Measurements from ENCODE around the gene ZNF285.
A peak's percentile ranks its signal among the peaks of the same experiment; 100 is the strongest.
"Not testable (repeated sequence)": the region's sequence is repeated elsewhere in the genome, so short reads cannot be mapped to it uniquely, and the experiment has no call there.

ZNF285 gene

DNA sequence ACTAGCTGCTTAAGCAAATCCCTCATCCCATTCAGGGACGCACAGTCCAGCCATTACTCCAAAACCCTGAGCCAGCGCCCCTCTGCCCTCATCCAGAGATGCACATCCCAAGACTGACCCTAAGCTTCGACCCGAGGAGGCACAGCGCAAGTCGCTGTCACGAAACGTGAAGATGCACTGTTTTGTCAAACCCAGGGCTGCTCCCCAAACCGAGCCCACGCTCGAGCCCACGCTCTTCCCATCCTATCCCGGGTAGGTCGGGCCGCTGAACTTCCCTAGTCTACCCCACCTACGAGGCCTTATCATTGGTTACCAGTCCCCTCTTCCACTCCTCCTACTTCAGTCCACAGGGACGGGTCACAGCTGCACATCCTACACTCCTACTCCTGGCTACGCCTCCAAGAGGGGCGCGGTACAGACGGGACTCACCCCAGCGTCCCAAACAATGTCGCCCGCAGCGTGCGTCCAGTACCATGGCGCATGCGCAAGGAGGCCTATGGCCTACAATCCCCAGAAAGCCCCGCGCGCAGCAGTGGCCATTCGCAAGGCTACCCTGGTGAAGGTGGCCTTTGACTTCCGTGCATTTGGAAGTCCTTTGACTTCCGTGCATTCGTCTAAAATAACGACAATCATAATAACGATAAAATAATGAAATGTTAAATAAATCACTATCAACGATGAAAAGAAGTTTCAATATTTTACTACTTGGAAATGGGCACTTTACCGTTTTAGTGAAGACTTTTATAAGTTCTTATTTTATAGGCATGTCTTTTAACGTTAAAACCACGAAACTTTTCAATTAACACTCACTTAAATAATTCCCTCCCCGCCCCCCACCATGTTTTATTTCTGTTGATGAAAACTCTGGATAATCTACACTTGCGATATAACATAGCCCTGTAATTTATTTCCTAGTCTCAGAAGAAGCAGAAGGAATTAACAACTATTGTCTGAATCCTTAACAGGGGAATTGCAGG is at the start of gene ZNF285:
TSS of gene ZNF285 (minus strand) at position 470 of the 977 bp plus-strand sequence. CDS start 4,395 bp downstream, outside the sequence.
- DNase-seq: no peak

DNA sequence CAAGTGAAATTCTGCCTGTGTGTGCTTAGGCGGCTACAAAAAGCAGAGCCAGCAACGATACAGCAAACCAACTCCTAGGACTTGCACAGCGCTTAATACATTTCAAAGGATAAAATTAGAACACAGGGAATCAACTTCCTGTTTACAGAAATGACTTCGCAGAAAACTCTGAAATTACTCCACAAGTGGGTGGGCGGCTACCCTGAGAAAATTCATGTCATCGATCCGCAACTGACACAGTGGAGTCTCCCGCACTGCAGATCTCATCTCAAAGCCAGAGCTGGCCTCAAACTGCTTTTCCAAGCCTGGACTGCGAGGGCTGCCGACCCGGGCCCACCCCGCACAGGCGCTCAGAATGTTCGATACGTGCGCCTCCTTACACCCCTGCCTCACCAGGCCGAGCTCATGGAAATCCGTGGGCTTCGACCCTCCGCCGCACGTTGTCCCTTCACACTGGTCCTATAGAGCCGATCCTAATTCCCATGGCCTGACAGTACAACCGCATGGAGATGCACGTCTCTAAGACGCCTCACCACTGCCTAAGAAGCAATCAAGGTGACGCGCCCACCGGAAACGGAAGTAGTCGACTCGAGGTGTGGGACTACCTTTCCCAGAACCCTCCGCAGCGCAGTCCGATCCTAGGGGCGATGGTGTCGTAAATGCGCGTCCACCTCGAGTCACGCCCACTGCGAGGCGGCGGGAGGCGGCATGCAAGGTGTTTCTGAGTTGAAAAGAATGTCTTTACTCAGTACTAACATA is 46.7 kb upstream of the ZNF285 start, which contains the start of gene ZNF229:
TSS of gene ZNF229 (minus strand) at position 557 of the 759 bp plus-strand sequence. CDS start 5,625 bp downstream, outside the sequence.
- peak; percentile 83 for DNase-seq

DNA sequence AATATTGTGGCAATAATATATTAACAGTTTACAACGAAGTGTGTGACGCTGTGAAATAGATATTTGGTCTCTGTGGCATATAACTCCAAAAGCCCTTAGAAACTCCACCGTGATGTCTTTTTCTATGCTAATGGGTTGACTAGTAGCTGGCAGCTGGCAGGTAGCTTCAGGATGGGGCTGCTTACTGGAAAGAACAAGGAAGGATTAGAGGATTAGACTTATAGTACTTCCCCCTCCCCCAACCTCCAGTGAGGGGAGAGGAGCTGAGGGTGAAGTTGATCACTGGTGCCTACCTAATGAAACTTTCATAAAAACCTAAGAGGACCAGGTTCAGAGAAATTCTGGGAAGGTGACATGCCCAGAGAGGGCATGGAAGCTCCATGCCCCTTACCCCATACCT is 37.0 kb upstream of the ZNF285 start:
- DNase-seq: no peak

DNA sequence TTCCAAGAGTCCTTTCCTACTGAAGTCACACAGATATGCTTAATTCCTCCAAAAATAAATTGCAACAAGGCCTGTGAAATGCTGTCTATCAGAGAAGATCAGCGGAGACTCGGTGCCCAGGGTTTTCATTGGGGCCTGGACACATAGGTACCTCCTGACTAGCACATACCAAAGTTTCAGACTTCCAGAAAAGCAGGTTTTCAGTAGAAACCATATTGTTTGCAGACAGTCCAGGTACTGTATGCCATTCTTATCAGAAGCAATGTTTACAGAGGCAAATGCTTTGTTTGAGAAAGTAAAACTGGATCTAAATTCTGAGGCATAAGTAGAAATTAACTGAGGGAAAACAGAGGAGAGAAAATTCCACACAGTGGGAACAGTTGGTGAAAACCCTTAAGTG is 34.0 kb upstream of the ZNF285 start:
- no peak for DNase-seq

DNA sequence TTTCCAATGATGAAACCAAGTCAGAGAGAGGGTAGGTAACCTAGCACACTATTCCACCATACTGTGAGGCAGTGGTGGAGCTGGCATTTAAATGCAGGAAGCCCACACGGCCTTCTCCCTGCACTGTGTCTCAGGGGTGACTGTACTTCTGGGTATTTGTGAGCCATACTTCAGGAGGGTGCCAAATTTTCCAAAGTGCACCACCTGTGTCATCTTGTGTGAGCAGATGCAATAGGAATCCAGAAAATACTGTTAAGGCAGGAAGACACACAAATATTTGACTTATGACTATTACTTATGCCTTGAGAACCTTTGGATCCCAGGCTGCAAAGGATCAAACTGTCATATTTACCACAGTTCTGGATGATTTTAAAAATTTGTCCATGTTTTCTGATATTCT is 29.5 kb upstream of the ZNF285 start:
- DNase-seq: no peak

DNA sequence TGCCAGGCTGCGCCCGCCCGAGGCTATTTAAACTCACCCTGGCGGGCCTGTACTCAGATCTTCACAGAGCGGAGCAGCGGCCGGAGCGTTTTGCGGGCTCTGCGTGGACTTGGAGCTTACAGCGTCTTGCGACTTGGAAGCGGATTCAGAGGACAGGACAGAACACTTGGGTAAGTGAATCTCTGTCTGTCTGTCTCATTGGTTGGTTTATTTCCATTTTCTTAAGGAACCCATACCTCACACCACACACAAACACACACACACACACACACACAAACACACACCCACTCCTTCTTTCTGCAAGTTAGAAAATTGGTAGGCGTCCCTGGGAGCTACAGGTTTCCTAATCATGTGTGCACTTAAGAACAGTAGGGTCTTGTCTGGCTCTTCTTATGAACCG is 14.1 kb upstream of the ZNF285 start:
- not testable (repeated sequence) for DNase-seq

DNA sequence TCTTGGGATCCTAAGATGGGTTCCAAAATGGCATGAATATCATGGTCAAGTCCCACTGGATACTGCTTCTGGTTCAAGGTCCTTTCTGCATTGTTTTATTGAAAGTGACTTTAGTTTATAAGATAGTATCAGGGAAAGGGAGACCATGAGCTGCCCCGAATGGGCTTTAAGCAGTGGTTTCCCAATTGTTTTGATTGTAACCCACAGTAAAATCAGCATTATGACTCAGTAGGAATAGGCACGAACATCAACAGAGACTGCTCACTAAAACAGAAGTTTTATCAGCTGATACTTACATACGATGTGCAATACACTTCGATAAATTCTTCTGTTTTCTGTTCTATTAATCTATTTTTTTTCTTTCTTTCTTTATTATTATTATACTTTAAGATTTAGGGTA is 12.1 kb downstream of the ZNF285 start:
- DNase-seq: not testable (repeated sequence)

DNA sequence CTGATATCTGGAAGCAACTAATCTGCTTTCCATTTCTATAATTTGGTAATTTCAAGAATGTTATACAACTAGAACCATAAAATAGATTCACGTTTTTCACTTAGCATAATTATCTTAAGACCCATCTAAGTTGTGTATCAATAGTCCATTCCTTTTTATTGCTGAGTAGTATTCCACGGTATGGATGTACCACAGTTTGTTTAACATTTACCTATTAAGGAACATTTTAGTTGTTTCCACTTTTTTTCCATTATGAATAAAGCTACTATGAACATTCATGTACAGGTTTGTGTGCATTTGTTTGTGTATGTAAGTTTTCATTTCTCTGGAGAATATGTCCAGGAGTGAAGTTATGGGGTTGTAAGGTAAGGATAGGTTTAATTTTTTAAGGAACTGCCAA is 26.6 kb downstream of the ZNF285 start:
- no peak for DNase-seq

DNA sequence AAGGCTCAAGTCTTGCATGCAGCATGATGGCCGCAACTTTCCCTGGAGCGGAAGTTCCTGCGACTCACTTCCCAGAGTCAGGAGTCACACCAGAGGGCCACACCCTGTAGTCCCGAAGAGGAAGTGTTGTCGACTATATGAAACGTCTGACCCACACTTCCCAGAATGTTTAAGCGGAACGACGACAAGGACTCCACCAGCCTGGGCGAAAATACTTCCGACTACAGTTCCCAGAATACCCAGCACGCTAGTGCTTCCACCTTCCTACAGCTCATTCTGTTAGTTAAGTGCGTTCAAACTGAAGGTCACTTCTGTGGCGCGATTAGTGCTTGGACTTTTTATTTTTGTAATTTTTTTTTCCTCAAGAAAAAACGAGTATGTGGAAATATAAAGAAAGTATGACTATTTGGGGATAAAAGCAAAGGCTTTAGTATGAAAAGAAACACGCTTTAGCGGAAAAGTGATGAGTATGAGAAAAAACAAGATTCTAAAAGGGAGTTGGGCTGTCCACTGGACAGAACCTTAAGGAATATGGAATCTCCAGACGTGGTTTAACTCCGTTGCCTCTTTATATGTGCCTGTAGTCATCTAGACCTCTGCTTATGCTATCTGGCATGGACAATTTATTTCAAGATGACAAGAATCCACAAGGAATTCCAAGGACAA is 29.5 kb downstream of the ZNF285 start:
- no peak for DNase-seq

DNA sequence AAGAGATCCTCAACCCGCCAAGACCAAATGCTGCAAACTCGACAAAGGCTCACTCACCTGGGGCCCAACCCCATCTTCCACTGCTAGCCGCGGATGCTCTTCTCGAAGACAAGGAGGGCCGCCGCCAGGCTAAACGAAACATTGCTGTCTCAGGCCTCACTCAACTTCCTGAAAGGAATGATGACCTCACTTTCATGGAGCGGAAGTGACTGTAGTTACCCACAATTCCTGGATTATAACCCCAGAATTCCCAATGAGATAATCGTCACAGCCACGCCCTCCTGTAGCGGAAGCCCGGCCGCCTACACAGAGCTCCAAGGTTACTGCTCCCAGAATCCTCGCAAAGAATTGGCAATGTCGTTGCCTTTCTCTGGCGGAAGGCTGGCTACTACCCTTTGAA is 34.4 kb downstream of the ZNF285 start:
- DNase-seq: no peak

DNA sequence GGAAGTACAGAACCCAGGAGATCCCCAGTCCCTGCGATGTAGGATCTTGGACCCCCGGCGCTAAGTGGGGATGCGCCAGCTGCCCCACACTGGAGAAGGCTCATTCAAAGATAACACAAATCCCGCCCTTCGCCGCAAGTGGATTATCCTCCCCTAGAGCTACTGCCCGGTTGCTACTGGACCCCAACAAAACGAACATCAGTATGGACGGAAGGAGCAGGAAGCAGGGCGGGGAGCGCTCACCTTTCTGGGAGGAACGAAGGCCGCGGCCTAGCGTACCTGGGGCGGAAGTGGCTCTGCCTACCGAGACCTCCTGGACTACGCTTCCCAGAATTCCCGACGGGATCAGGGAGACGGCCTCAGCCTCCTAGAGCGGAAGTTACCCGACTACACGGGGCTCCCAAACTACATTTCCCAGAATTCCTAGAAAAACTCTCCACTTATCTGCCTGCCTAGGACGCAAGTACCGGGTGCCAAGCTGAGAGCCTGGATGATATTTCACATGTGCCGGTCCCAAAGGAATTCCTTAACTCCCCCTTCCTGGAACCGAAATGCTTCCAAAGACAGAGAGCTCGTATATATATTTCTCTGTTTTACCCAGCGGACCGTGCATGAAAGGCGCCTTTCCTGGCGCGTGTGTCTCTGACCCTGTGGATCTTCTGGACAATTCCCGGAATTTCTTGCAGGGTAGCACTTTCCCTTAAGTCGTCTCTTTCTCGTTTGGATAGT is 44.9 kb downstream of the ZNF285 start, which contains the start of gene ZNF112:
TSS of gene ZNF112 (minus strand) at position 298 of the 729 bp plus-strand sequence. CDS start 16,141 bp downstream, outside the sequence.
- peak; percentile 95 for DNase-seq

DNA sequence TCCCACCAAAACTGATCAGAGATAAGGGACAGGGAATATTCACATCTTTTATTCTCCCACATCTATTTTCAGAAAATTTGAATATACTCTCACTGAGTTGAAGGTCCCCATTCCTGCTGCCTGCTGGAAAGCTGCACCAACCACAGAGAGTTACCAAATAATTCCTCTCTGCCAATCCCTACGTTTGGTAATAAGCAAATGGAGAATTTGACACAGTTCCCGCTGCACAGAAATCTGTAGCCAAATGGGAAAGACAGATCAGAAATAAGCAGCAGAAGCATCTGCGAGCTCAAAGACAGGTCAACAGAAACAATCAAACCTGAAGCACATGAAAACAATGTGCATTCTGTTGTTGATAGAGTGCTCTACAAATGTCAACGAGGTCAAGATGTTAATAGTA is 54.9 kb downstream of the ZNF285 start:
- no peak for DNase-seq

DNA sequence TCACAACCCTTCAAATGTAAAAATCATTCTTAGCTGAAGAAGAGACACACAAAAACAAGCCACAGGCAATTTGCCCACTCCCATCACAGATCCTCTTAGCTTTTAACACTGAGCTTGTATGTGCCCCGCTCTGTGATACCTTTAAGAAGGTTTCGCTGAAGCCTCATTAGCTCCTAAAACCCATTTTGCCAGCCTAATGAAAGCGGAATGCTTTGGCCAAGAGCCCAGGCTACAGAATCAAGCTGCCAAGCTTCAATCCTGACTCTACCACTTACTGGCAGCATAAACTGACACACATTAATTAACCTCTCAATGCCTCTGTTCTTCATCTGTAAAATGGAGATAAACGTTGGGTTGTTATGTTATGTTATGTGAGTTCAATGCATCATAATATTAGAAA is 55.4 kb downstream of the ZNF285 start:
- DNase-seq: no peak

DNA sequence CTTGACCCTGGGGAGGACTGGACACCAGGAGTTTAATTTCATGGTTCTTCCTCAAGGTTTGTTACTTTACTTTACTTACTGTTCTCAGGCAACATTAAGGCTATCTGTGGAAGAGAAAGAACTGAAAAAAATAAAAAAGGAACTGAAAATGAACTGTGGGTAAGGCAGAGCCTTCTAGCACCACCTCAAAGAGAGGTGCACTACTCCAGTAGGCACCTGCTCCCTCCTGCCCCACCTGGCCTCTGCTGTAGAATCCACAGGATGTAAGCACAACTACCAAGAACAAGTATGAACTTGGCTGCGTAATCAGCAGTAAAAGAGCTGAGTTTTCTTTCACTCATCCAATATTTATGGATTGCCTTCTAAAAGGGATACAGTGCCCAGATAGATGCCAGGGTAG is 57.2 kb downstream of the ZNF285 start:
- DNase-seq: no peak

DNA sequence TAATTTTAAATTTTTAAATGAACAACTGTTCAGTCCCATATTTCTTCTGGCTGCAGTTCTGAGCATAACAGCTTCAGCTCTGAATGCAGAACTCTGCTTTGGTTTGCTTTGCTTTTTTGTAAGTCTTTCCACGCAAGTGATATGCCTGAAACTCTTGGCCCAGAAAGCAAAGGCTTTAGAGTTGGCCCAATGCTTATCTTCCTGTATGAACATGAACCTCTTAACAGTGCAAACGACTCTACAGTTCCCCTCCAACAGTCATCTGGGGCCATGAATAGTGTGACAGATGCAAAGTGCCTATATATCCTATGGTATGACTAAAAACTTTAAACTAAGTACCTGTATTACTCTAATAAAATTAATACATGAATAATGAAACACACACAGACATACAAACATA is 59.6 kb downstream of the ZNF285 start:
- no peak for DNase-seq

DNA sequence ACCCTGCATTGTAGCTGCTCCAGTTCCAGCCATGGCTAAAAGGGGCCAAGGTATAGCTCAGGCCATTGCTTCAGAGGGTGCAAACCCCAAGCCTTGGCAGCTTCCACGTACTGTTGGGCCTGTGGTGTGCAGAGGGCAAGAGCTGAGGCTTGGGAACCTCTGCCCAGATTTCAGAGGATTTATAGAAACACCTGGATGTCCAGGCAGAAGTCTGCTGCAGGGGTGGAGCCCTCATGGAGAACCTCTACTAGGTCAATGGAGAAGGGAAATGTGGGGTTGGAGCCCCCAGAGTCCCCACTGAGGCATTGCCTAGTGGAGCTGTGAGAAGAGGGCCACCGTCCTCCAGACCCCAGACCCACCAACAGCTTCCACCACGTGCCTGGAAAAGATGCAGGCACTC is 66.8 kb downstream of the ZNF285 start:
- DNase-seq: not testable (repeated sequence)

All from NCI-H1436 (cell line).